A549 (cell line): ENCODE data around the gene ARHGAP27.

Experiments used
- CEBPB ChIP-seq, 2 experiments: fragments of >200 bp in 1 of 2; sonication (Bioruptor Twin) in 1 of 2; formaldehyde crosslinking in 1 of 2; IDR thresholded peaks; 2 replicates each; pipeline ENCODE4 v1.6.1; 2012 to 2016
- CHD4 ChIP-seq: fragments of 200-600 bp; sonication (generic); IDR thresholded peaks from 2 replicates; pipeline ENCODE4 v1.6.1; 2016; ENCODE audit warnings: antibody characterized with exemption, mild to moderate bottlenecking, borderline replicate concordance
- ESRRA ChIP-seq: fragments of 150-350 bp; IDR thresholded peaks from 2 replicates; pipeline ENCODE4 v1.6.1; 2014; ENCODE audit warnings: mild to moderate bottlenecking, low read length, borderline replicate concordance
- JUN ChIP-seq, 2 experiments: fragments of >200 bp; sonication (Bioruptor Twin); formaldehyde crosslinking; IDR thresholded peaks; 2 replicates in 1 of 2; 3 replicates in 1 of 2; pipeline ENCODE4 v1.6.1; 2016 to 2017
- PHF8 ChIP-seq: fragments of 200-600 bp; sonication (generic); IDR thresholded peaks from 2 replicates; pipeline ENCODE4 v1.6.1; 2016; ENCODE audit warnings: low read depth, mild to moderate bottlenecking, antibody characterized with exemption, moderate library complexity, borderline replicate concordance
- POLR2A ChIP-seq: IDR thresholded peaks from 2 replicates; pipeline ENCODE4 v1.6.1; 2012; ENCODE audit warnings: mild to moderate bottlenecking, low read length
- RAD21 ChIP-seq, 2 experiments: fragments of >200 bp in 1 of 2; sonication (Bioruptor Twin) in 1 of 2; formaldehyde crosslinking in 1 of 2; IDR thresholded peaks in 1 of 2; conservative IDR thresholded peaks in 1 of 2; 2 replicates in 1 of 2; 3 replicates in 1 of 2; pipeline ENCODE4 v1.6.1; 2012 to 2018; ENCODE audit warnings: inconsistent platforms in 1 of 2
- RFX5 ChIP-seq: fragments of 450-650 bp; IDR thresholded peaks from 2 replicates; pipeline ENCODE4 v1.7.1; 2014; ENCODE audit warnings: antibody characterized with exemption, mild to moderate bottlenecking, moderate library complexity
- TF ChIP-seq, protein P1 (sequence below): fragments of >200 bp; sonication (Bioruptor Twin); formaldehyde crosslinking; IDR thresholded peaks from 3 replicates; pipeline ENCODE4 v1.5.1; 2016
- TF ChIP-seq, protein P2 (sequence below): fragments of 250-450 bp; sonication (Bioruptor Pico); IDR thresholded peaks from 2 replicates; pipeline ENCODE4 v1.5.0; 2021; ENCODE audit warnings: mild to moderate bottlenecking, moderate library complexity, borderline replicate concordance

DNA sequence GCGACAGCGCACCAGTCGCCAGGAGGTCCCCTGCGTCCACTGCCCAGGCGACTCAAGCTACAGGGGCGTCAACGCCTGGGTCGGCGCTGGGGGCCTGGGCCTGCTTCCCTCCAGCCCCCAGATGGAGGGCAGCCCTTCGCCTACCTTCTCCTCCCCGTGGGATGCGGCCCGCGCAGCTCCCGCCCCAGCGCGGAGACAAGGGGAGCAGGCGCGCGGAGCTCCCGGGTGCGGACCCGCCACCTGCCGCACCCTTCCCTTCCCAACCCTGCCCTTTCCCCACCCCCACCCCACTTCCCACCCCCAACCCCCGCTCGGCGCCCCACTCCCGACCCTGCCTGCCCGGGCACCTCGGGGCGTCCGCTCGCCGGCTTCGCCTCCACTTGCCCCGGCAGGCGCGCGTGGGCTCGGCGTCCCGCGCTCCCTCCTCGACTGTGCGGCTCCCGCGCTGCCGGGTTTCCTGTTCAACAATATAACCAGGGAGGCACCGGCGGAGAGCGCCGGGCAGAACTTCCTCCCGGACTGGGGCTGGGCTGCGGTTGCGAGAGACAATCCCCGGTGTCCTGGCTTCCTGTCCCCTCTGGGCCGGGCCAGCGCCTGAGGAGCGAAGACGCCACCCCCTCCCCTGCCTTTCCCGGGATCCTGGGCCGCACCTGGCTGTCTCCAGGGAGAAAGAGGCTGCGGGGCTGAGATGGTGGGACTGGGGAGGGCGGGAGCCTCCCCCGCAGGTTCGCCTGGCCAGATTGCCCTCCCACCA lies at the start of gene ARHGAP27:
- TF ChIP-seq, protein P1, sequence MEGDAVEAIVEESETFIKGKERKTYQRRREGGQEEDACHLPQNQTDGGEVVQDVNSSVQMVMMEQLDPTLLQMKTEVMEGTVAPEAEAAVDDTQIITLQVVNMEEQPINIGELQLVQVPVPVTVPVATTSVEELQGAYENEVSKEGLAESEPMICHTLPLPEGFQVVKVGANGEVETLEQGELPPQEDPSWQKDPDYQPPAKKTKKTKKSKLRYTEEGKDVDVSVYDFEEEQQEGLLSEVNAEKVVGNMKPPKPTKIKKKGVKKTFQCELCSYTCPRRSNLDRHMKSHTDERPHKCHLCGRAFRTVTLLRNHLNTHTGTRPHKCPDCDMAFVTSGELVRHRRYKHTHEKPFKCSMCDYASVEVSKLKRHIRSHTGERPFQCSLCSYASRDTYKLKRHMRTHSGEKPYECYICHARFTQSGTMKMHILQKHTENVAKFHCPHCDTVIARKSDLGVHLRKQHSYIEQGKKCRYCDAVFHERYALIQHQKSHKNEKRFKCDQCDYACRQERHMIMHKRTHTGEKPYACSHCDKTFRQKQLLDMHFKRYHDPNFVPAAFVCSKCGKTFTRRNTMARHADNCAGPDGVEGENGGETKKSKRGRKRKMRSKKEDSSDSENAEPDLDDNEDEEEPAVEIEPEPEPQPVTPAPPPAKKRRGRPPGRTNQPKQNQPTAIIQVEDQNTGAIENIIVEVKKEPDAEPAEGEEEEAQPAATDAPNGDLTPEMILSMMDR, result no peak
- TF ChIP-seq PHF8 (no peak), RFX5 (no peak), POLR2A (no peak), JUN (IDR thresholded peaks at IDR 0.05) (no peak), ESRRA (no peak), RAD21 (conservative IDR thresholded peaks at IDR 0.05 in 1 of 2, IDR thresholded peaks at IDR 0.05 in 1 of 2) (no peak), CHD4 (no peak), CEBPB (IDR thresholded peaks at IDR 0.05) (no peak)
- TF ChIP-seq, protein P2, sequence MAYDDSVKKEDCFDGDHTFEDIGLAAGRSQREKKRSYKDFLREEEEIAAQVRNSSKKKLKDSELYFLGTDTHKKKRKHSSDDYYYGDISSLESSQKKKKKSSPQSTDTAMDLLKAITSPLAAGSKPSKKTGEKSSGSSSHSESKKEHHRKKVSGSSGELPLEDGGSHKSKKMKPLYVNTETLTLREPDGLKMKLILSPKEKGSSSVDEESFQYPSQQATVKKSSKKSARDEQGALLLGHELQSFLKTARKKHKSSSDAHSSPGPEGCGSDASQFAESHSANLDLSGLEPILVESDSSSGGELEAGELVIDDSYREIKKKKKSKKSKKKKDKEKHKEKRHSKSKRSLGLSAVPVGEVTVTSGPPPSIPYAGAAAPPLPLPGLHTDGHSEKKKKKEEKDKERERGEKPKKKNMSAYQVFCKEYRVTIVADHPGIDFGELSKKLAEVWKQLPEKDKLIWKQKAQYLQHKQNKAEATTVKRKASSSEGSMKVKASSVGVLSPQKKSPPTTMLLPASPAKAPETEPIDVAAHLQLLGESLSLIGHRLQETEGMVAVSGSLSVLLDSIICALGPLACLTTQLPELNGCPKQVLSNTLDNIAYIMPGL, result no peak
